Activated CD8-positive, alpha-beta memory T cell treated with anti-CD3 and anti-CD28 coated beads for 24 hours (primary cell): Measurements from ENCODE around the gene SUPT3H.
"Not testable (repeated sequence)": the region's sequence is repeated elsewhere in the genome, so short reads cannot be mapped to it uniquely, and the experiment has no call there.

ENCODE experiments used
- DNase-seq: peaks from one replicate; pipeline ENCODE4 v3.0.0-alpha.2; 2020

The SUPT3H gene

DNA sequence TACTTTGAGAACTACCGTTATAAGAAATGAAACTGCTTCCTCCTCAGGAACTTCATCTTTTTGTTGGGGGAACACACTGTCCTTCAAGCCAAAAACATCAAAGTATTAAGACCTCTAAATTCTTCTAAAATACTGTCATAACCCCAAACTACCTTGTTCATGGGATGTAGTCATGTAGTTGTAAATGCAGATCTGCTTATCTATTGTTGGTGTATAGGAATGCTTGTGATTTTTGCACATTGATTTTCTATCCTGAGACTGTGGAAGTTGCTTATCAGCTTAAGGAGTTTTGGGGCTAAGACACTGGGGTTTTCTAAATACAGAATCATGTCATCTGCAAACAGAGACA is 332.5 kb downstream of the SUPT3H start:
- DNase-seq = no peak

DNA sequence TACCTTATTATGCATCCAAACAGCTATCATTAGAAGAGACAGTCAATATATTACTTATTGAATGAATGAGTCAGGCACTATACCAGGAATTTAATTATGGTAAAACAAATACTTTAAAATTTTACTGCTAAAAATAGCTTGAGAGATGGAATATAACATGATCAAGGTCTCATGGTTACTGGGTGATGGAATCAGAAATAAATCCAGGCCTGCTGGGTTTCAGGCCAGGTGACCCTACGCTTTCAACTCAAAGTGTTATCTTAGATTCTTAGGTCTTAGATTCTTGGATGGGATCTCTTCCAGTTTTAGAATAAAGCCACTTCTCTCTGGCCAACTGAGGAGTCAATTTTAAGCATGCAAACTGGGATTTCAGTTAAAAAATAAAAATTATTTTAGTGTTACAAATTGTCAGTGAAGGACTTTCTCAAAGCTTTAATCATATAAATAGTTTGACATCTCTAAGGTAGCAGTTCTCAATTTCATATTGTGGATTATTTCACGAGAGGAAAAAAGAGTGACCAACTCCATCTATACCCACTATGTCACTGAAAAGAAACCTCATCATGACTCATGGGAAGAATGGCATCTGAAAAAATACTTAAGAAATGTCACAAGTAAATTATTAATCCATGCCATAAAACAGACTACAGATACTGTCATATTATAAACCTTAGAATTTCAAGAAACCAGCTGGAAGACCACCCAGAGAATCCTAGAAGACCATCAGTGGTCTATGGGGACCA is 333.1 kb downstream of the SUPT3H start:
- no peak for DNase-seq

DNA sequence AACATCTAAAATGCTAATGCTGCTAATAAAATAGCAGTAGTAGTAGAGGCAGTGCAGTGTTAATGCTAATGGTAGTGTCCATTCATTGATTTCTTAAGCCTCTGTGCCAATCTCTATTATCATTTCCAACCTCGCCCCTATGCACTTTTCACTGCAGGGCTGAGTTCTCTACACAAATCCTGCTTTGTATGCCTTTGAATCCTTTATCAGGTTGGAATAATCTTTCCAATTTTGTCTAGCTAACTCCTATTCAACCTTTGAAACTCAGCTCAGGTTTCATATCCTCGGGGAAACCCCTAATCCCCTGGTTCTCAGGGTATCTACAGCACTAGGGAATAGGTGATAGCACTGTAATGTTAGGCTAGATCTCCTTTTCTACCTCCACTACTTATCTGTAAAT is 333.6 kb downstream of the SUPT3H start:
- no peak for DNase-seq

DNA sequence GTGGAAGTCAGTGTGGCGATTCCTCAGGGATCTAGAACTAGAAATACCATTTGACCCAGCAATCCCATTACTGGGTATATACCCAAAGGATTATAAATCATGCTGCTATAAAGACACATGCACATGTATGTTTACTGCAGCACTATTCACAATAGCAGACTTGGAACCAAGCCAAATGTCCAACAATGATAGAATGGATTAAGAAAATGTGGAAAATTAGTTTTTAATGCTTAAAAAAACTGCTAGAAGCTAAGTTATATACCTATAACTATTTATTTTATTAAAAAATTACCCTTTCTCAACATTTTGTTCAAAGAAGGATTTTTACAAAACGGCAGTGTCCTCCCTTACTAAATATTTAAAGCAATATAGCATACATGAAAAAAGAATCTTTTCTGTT is 335.1 kb downstream of the SUPT3H start:
- DNase-seq = not testable (repeated sequence)

DNA sequence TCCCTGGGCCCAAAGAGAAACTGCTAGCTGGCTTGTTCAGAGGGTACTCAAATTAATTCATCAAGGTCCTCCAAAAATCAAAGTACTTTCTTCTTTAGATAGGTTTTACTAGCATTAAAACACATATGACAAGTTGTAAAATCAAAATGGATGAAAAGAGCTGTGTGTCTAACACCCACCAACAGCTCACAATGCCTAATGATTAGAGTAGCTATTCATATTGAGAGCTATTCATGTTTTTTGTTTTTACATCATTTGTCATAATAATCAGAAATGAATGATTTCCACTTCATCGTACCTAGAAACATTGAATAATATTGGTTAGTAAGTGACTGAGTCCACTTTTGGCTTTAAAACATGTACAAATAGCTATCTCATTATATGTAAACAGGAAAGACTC is 339.5 kb downstream of the SUPT3H start:
- DNase-seq = no peak

DNA sequence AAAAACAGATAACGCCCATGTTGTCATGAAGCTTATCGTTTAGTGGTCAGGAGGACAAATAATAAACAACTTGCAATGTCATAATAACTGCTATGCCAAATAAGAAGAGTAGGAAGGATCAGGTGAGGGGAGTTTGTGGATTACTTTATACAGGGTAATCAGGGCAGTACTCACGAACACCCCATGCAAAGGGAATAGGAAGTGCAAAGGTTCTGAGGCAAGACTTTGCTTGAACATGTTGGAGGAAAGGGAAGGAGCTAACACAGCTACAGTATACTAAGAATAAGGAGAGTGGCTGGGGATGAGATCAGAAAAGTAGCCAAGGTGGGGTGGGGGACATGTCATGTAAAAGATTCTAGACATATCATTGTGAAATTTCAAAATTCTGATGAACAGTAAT is 341.6 kb downstream of the SUPT3H start:
- DNase-seq = no peak

DNA sequence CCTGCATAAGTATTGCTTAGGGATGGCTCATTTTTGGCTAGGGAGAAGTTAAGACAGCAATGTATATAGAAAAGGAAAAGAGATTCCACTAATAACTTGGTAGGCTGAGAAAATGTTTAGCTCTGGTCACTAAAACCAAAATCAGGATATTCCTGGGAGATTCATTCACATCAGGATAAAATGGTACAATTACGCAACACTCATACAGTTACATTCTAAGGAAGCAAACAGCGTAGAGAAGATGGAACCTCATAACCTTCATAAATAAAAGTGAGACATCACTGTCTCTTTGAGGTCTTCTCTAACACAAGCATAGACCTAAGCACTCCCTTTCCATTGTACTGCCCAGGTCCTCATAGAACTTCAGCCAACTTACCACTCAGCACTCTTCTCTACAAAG is 345.3 kb downstream of the SUPT3H start:
- DNase-seq = no peak

DNA sequence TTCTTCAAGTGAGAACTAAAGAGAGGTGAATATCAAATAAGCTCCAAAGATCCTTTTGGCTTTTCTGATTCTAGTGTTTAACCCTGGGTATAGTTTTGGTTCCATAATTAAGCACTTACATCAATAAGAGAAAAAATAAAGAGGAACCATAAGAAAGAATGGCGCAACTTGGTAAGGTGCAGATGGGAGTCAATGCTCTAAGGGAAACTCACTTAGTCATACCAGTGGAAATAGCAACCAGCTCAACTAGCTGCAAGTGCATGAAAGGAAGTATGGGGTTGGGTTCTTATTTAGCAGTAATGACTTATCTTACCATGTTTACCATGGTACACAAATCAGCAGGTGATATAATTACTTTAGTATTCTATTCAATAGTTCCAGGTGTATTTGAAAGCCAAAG is 346.1 kb downstream of the SUPT3H start:
- DNase-seq = no peak

DNA sequence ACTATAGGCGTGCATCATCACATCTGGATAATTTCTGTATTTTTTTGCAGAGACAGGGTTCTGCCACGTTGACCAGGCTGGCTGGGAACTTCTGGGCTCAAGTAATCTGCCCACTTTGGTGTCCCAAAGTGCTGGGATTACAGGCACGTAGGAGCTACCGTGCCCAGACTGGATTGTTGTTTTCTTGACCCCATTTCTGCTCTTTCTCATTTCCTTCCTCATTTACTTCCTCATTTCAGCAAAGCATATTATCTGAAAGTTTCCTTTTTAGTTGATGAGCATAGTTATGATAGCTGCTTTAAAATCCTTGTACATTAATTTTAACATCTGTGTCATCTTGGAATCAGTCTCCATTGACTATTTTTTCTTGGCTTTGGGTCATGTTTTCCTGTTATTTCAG is 350.6 kb downstream of the SUPT3H start:
- DNase-seq = no peak

DNA sequence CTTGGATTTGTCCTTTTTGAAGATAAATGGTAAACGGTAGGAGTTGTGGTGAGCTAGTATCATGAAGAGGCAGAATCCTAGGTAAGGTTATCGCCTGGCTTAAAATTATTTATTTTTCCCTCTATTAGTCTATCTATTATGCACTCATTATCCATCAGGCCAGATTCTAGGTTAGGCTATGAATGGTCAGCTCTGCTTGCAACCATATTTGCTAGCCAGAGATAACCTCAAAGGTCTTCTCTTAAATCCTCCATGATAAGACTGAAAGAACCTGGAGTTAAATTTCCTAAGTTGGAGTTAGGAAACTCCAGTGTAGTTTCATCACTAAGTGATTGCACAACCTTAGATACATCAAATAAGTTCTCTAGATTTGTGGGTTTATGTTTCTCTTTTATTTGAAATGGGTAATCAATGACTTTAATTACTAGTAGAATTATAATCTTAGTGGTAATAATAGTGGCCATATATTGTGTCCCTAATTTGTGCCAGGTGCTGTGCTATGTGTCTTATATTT is 351.7 kb downstream of the SUPT3H start:
- DNase-seq = no peak

DNA sequence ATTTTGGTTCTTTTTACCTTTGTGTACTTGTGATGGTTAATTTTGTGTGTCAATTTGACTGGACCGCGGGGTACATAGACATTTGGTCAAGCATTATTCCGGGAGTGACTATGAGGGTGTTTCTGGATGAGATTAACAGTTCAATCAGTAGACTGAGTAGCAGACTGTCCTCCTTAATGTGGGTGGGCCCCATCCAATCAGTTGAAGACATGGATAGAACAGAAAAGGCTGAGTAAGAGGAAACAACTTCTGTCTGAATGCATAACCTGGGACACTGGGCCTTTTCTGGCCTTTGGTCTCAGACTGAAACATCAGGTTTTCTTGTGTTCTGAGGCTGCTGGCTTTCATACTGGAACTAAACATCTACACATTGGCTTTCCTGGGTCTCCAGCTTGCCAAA is 353.1 kb downstream of the SUPT3H start:
- no peak for DNase-seq

DNA sequence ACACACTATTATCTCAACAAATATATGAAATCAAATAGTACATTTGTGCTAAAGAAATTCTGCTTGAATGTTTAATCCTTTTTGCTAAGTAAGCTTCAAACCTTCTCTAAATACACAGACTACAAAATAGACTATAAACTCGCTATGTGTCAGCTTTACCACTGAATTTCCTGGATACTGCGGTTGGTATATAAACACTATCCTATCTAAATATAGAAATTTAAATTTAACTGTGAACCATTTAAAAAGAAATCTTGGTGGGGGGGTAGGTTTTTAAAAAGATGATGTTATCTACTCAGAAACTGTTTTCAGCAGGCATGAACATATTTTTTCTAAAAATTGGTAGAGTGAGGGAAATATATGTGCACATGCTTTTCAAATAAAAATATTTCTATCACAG is 356.1 kb downstream of the SUPT3H start:
- no peak for DNase-seq

DNA sequence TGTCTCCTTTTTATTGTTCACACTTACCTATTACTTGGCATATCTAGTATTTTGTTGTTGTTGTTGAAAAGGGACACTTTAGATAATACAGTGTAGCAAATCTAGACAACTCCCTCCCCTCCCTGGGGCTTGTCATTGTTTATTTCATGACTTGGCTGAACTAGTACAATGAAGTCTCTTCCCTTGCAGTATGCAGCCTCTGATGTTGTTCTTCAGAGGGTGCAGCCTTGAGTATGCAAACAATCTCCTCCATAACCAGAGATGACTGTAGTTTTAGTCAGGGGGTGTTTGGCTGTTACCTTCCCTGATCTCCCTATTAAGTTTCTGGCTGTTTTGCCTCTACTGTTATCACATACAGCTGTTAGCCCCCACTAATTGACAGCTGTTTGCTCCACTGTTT is 365.0 kb downstream of the SUPT3H start:
- DNase-seq = no peak

DNA sequence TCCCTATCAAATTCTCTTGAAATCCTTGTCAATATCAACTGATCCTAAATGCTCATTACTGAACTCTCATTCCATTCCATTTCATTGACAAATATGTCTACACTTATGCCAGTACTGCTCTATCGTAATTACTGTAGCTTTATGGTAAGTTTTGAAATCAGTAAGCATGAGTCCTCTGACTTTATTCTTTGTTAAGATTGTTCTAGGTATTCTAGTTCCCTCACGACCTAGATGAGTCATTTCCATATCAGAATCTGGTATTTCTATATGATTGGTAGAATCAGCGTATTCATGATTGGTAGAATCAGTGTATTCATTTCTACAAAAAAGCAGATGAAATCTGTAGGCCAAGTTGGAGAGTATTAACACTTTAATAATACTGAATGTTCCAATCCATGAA is 368.2 kb downstream of the SUPT3H start:
- DNase-seq = no peak

DNA sequence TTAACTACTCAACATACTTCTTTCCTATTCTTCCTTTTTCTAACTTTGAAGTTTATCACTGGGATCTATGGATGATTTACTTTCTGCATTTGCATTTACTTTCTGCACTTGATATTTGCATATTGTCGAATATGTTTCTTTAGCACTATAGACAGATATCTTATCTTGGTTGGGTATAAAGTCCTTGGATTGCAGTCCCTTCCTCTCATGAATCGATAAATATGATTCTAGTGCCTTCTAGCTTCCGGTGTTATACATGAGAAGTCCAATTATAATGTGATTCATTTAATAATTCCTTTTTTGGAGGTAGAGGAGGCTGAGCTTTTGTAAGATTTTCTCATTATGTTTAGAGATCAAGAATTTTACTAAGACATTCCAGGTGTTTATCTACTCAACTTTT is 370.8 kb downstream of the SUPT3H start:
- no peak for DNase-seq

DNA sequence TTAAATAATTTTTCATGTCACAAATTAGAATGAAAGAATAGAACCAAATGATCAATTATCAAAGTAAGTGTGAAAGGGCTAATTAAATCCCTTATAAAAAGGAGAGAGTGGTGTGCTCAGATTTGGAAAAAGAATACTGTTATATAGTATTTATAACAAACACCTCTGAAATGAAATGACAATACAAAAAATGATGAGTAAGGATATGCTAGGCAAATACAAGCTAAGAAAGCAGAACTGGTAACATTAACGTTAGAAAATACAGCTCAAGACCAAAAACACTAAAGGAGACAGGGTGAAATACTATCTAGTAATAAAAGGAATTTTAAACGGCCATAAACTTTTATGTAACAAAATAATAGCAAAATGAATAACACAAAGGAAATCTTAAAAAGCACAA is 373.8 kb downstream of the SUPT3H start:
- no peak for DNase-seq

DNA sequence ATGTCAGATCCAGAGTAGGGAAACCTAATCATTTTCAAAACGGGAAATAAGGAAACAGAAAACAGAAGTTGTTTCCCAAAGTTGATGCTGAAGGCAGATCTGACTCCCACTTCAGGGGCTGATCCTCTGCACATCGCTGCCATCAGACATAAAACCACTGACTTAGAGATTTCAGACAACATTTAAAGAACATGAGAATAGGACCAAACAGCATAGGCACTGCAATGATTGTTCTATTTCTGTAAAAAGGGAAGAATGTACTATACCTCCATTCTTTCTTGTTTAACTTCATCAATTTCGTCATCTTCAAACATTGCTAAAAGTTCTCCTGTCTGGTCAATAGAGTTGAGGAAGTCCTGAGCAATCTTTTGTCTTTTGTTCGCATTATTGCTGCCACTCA is 374.3 kb downstream of the SUPT3H start:
- DNase-seq = no peak

DNA sequence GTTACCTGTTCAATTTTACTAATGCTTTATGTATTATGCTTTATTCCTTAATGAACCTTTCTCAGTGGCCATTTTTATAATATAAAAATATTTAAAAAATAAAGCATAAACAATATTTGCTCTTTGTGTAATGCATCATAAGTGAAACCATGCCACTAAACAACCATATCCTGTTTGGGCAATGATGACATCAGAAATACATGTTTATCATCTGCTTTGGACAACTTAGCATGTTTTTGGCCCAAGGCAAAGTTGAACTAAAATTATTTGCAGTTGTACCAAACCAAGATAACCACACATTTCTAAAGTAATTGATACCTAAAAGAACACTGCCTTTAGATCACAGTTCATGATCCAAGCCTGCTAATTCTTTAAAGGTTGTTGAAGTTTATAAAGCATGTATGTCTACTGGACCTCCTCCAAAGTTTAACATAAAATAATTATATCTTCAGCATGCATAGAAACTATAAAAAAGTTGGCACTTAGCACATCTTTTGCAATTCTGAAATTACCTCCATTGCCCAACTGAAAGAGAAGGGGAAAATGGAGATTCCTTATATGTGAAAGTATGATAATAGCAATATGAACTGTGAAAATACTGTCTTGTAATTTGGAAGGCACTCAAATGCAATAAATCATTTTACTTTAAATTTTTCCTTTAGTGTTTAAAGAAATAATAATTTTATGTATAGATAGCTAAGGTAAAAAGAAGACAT is 375.2 kb downstream of the SUPT3H start:
- DNase-seq = no peak

DNA sequence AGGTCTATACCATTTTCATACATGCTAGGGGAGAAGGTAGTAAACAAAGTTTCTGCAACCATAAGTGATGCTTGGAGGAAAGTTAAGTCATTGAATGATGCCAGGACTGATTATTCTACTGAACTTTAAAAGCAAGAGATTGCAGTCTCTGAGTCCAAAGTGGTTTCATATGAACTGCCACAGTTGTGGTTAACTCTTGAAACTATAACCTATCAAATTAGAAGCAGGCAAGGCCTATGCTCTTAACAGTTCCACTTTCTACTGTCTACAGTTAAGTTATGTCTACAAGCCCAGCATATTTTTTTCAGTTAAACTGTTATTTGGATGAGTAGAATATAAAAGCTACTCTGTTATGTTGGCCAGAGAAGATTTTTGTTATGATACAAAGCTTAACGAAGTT is 376.1 kb downstream of the SUPT3H start:
- DNase-seq = no peak

DNA sequence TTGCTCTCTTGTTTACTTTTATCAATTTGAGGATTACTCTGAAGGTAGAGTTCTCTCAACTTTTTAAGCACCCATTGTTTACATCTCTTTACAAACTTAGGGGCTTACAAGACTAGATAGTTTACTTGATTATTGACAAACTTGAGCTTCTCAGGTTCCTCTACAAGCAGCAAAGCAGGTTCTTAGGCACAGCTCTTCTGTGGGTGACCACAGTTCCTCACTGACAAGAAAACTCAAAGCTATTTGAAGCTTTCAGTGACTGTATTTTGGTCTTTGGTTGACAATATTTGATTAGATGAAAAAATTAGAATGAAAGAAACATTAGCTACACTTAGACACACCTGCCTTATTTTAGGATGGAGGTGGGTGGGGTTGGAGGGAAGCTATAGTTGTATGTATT is 376.9 kb downstream of the SUPT3H start:
- no peak for DNase-seq

DNA sequence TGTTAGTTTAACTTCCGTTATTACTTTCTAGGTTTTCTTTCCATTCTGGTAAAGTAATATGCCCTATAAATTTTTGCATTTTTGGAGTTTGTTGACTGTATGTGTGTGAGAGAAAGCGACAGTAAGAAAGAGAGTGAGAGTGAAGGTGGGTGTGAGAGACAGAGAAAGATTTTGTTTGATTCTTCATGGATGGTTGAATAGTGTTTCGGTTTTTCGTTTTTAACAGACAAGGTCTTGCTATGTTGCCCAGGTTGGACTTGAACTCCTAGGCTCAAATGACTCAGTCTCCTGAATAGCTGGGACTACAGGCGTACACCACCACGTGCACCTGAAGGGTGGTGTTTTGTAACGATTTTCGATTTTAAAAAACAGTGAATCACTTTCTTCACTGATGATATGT is 378.7 kb downstream of the SUPT3H start:
- DNase-seq = no peak

DNA sequence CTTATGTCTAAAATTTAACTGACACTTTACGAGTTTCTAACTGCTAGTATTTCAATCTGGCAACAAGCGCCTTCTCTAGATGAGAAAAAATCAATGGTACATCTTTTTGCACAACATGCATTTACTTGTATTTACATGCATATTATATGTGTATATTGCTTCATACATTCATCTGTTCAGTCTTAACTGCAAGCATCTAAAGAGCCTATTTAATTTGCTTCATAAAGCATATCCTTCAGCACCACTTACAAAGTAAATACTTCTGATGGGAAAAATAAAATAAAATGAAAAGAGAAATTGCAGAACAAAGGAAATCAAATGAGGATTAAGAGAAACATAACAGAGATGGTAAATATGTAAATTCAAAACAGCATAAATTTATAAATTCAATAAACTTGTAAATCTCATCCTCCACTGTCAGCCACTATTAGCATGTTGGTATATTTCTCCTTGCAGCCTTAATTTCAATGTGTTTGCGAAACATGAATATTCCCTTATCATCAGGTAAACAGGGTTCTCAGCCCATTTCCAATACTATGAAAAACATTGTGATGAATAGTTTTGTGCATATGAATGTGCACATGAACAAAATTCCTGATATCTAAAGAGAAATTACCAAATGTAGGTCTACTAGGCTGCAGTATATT is 382.1 kb downstream of the SUPT3H start:
- DNase-seq = no peak

DNA sequence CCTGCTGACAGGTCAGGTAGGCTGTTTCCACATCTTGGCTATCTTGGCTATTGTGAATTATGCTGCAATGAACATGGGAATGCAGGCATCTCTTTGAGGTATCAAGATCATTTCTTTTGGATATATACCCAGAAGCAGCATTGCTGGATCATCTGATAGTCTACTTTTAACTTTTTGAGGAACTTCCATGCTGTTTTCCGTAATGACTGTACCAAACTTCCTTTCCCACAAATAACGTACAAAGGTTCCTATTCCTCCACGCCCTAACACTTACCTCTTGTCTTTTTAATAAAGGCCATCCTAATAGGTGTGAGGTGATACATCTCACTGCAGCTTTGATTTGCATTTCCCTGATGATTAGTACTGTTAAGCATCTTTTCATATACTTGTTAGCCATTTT is 388.3 kb downstream of the SUPT3H start:
- DNase-seq = no peak

DNA sequence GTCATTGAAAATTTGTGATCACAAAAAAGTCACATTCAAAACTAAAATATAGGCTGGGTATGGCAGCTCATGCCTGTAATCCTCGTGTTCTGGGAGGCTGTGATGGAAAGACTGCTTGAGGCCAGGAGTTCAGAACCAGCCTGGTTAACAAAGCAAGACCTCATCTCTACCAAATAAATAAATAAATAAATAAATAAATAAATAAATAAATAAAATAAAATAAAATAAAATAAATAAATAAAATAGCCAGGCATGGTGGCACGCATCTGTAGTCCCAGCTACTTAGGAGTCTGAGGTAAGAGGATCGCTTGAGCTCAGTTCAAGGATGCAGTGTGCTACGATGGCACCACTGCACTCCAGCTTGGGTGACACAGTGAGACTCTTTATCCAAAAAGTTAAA is 392.7 kb downstream of the SUPT3H start:
- DNase-seq = no peak
